Stomach smooth muscle (tissue), 2 donors: ENCODE results near the gene RLF.
A peak's percentile ranks its signal among the peaks of the same experiment; 100 is the strongest.

Experiments
- H3K27ac ChIP-seq: one replicate; pipeline ENCODE4 v1.7.0; 2013; ENCODE audit warnings: mild to moderate bottlenecking, low read length, inconsistent platforms
- H3K27me3 ChIP-seq, 2 donors: one replicate each; pipeline ENCODE4 v1.7.0; 2013; ENCODE audit warnings: low read length in 2 of 2; ENCODE audit not compliant: insufficient read depth in 2 of 2, control insufficient read depth in 1 of 2
- H3K36me3 ChIP-seq, 2 donors: one replicate each; pipeline ENCODE4 v1.7.0; 2013; ENCODE audit warnings: low read length in 2 of 2; ENCODE audit not compliant: control insufficient read depth in 2 of 2, insufficient read depth in 2 of 2
- H3K4me1 ChIP-seq: one replicate; pipeline ENCODE4 v1.7.0; 2013; ENCODE audit warnings: low read length; ENCODE audit not compliant: control insufficient read depth, insufficient read depth
- H3K4me3 ChIP-seq, 2 donors: one replicate each; pipeline ENCODE4 v1.7.0; 2013; ENCODE audit warnings: low read length in 2 of 2
- H3K9ac ChIP-seq, 2 donors: one replicate each; pipeline ENCODE4 v1.7.0; 2013; ENCODE audit warnings: low read length in 2 of 2, mild to moderate bottlenecking in 1 of 2
- H3K9me3 ChIP-seq, 2 donors: one replicate each; pipeline ENCODE4 v1.7.0; 2013; ENCODE audit warnings: low read length in 2 of 2; ENCODE audit not compliant: control insufficient read depth in 2 of 2
- donor health status: healthy.
- donor health status: Pancreatic carcinoma.

RLF gene

GRCh38 chr1:40141878-40142535, 19.2 kb upstream of the RLF start:
- Histone ChIP-seq H3K36me3 (no peaks in the 10 kb centered on the region), H3K4me3 (no peak overlapping the region), H3K27ac (no peak overlapping the region), H3K4me1 (no peaks in the 10 kb centered on the region), H3K27me3 (peaks cover 0 to 3% of the 10 kb centered on the region in 2 donors), H3K9me3 (no peaks in the 10 kb centered on the region), H3K9ac (no peak overlapping the region)

- no peaks in the 10 kb centered on the region for H3K4me1 ChIP-seq
- peaks cover 0 to 4% of the 10 kb centered on the region in 2 donors for H3K27me3 ChIP-seq
- no peak overlapping the region for H3K27ac ChIP-seq
- no peaks in the 10 kb centered on the region for H3K9me3 ChIP-seq
- no peak overlapping the region for H3K4me3 ChIP-seq
- H3K9ac ChIP-seq = no peak overlapping the region
- no peaks in the 10 kb centered on the region for H3K36me3 ChIP-seq
Measured at GRCh38 chr1:40143891-40144575, 17.2 kb upstream of the RLF start.

DNA sequence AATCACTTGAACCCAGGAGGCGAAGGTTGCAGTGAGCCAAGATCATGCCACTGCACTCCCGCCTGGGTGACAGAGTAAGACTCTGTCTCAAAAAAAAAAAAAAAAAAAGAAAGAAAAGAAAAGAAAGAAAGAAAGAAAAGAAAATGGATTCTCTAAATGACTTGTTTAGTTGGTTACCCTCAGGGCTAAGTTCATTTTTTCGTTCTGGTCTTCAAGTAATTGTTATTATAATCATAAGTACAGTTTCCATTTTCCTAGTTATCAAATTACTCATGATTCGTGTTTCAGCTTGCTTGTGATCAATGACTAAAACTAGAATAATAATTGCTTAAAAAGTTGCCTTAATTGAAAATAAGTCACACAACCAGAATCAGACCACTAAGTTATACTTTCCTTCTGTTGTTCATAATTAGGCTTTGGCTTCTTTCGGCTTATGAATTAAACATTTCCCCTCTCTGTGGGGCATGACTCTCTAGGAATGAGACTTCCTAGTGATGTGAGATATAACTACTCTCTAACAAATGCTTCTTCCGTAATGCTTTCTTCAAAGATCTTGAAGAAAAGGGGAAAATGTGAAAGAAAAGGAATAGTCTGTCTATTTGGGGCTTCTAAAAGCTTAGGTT, 9.6 kb upstream of the RLF start:
- no peak overlapping the region for H3K9ac ChIP-seq

DNA sequence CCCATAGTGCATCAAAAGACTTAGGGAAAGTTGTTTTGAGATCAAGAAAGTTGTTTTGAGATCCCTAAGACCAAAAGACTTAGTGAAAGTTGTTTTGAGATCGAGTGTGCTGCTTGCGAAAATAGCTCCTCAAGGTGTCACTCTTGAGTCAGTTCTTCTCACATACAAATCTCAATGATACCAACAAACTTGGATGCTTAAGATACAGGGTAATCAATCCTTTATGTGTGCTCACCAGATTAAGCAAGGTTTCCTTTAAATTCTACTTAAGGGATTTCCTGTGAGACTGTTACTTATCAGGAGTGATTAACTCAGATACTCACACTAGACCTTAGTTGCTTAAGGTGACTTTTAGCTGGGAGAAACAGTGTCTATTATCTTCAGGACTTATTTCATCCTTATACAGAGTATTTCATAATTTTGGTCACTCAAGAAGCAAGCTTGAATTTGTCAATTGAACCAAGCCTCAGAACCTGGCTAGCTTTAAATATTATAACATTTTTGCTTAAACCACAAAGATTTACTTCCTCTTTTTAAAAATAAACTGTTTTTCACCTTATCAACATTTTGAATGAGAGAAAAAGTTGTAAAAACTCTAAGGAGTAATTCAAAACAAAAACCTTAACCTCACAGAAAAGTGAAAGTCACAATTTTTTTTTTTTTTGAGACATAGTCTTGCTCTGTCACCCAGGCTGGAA, 8.0 kb upstream of the RLF start:
- H3K4me1 ChIP-seq = no peaks in the 10 kb centered on the region
- peak overlapping the region; percentile 19 to 30 for H3K9ac ChIP-seq
- no peaks in the 10 kb centered on the region for H3K36me3 ChIP-seq
- no peak overlapping the region for H3K4me3 ChIP-seq
- H3K27me3 ChIP-seq = no peaks in the 10 kb centered on the region
- H3K27ac ChIP-seq = no peak overlapping the region
- H3K9me3 ChIP-seq = no peaks in the 10 kb centered on the region

More for the DNA sequence above, 9.6 kb upstream of the RLF start:
- no peak overlapping the region for H3K27ac ChIP-seq
- no peaks in the 10 kb centered on the region for H3K9me3 ChIP-seq
- H3K27me3 ChIP-seq = peaks cover 0 to 2% of the 10 kb centered on the region in 2 donors
- H3K4me3 ChIP-seq = no peak overlapping the region
- H3K36me3 ChIP-seq = no peaks in the 10 kb centered on the region
- no peaks in the 10 kb centered on the region for H3K4me1 ChIP-seq

DNA sequence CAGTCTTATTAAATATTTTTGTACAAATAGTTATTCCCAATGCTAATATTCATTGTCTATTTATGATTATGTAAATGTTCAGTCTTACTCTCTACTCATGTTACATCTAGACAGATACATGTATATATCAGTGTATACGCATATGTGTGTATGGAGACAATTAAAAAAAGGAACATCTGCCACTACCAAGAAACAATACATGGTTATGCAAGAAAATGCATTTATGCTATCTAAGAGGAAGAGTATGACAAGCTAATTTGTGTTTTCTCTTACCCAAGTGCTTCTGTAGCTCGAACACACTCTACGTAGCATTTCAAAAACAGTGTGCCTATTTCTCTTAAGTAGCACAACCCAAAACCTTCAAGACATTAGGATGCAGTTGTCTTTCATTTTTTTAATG, 6.1 kb upstream of the RLF start:
- no peak overlapping the region for H3K9ac ChIP-seq
- no peaks in the 10 kb centered on the region for H3K4me1 ChIP-seq
- H3K4me3 ChIP-seq = no peak overlapping the region
- no peaks in the 10 kb centered on the region for H3K9me3 ChIP-seq
- H3K27me3 ChIP-seq = no peaks in the 10 kb centered on the region
- H3K36me3 ChIP-seq = no peaks in the 10 kb centered on the region
- no peak overlapping the region for H3K27ac ChIP-seq

DNA sequence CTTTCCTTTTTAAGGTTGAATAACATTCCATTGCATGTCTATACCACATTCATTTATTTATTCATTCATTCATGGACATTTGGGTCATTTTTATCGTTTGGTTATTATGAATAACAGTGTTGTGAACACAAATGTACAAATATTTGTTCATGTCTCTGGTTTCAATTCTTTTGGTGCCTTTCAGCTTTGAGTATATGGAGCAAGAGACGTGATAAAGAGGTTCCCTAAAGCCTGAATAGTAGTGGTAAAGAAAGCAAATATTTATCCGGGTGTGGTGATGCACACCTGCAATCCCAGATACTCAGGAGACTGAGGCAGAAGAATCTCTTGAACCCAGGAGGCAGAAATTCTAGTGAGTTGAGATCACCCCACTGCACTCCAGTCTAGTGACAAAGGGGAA, 5.3 kb upstream of the RLF start:
- Histone ChIP-seq H3K36me3 (no peaks in the 10 kb centered on the region), H3K27me3 (no peaks in the 10 kb centered on the region), H3K9ac (no peak overlapping the region), H3K4me1 (no peaks in the 10 kb centered on the region), H3K9me3 (no peaks in the 10 kb centered on the region), H3K4me3 (no peak overlapping the region), H3K27ac (no peak overlapping the region)

DNA sequence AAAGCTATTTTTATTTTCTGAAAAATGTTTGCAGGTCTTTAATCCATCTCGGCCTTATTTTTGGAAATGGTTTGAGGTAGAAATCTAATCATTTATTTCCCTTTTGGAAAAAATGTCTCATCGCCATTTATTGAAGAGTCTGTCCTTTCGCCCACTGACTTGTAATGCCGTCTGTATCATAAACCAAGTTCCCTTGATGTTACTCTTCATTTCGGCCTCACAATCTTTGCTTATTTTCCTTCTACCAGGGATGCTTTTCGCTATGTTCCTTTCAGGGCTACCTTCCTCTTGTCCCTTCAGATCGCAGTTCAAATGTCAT, 422 bp upstream of the RLF start:
- Histone ChIP-seq H3K4me1 (peaks cover 7% of the 10 kb centered on the region), H3K27ac (peak overlapping the region; percentile 75), H3K27me3 (no peaks in the 10 kb centered on the region)

GRCh38 chr1:40161888-40162397, 756 bp downstream of the RLF start:
- Histone ChIP-seq H3K9ac (peak overlapping the region; percentile 94 to 96), H3K9me3 (no peaks in the 10 kb centered on the region), H3K4me1 (peaks cover 7% of the 10 kb centered on the region), H3K27ac (peak overlapping the region; percentile 75), H3K36me3 (no peaks in the 10 kb centered on the region), H3K27me3 (no peaks in the 10 kb centered on the region), H3K4me3 (peak overlapping the region; percentile 90 to 97)

More for the DNA sequence above, 422 bp upstream of the RLF start:
- Histone ChIP-seq H3K4me3 (peak overlapping the region; percentile 90 to 97), H3K36me3 (no peaks in the 10 kb centered on the region), H3K9me3 (no peaks in the 10 kb centered on the region), H3K9ac (peak overlapping the region; percentile 94 to 96)

DNA sequence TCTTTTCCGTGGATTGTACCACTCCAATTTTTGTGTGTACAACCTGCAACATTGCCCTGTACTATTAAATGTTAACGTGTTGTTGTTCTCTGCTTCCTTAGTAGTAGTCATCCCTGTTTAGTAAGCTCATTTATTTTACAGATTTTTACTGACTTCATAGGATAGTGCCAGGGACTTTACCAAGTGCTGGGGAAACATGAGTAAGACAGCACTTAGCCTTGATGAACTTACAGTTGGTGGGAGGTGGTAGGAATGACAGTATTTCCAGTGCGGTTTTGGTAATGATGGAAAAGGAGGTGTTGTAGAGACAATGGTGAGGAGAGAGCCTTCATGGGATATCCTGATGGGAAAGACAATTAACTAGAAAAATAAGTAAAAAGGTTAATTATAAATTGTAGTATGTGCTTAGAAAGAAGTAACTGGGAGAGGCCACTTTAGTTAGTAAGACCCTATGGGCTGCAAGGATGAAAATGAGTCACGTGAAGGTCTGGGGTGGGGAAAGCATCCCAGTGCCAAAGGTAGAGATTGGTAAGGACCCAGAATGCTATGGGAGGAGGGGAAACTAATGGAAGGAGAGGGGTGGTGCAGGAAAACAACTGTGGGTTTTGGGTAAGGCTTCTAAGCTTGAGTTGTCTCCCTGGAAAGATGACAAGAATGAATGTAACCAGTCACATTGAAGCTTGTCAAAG, 1.7 kb downstream of the RLF start:
- H3K4me1 ChIP-seq = peaks cover 7% of the 10 kb centered on the region
- H3K27me3 ChIP-seq = no peaks in the 10 kb centered on the region
- H3K9ac ChIP-seq = peak overlapping the region in 1 of 2 donors; percentile 96
- H3K27ac ChIP-seq = no peak overlapping the region
- no peaks in the 10 kb centered on the region for H3K36me3 ChIP-seq
- H3K9me3 ChIP-seq = no peaks in the 10 kb centered on the region
- peak overlapping the region; percentile 90 to 97 for H3K4me3 ChIP-seq

GRCh38 chr1:40167317-40167716, 6.1 kb downstream of the RLF start:
- H3K9ac ChIP-seq = no peak overlapping the region
- peaks cover 7% of the 10 kb centered on the region for H3K4me1 ChIP-seq
- no peak overlapping the region for H3K4me3 ChIP-seq
- H3K36me3 ChIP-seq = peaks cover 0 to 2% of the 10 kb centered on the region in 2 donors
- H3K27me3 ChIP-seq = no peaks in the 10 kb centered on the region
- H3K9me3 ChIP-seq = no peaks in the 10 kb centered on the region
- H3K27ac ChIP-seq = no peak overlapping the region
